HT1080 (cell line): ENCODE data around the gene TRMT2A. TPM values are rescaled to one million over a fixed set of nuclear protein-coding genes. Genes with fewer than 3 reads are reported as not detected.

Experiments used
- DNase-seq: peaks from one replicate; pipeline ENCODE4 v3.0.0-alpha.2; 2015; ENCODE audit warnings: low read depth
- total RNA-seq: library from RNA; depleted of rRNA; stranded (reverse); fragments of >200 nt; shearing (Covaris generic); gene quantifications from 2 replicates; pipeline ENCODE4 v1.2.3, GENCODE V29; 2014

Gene TRMT2A
- total RNA-seq, 1 experiment from 2014 or later = 93.4 TPM

DNA sequence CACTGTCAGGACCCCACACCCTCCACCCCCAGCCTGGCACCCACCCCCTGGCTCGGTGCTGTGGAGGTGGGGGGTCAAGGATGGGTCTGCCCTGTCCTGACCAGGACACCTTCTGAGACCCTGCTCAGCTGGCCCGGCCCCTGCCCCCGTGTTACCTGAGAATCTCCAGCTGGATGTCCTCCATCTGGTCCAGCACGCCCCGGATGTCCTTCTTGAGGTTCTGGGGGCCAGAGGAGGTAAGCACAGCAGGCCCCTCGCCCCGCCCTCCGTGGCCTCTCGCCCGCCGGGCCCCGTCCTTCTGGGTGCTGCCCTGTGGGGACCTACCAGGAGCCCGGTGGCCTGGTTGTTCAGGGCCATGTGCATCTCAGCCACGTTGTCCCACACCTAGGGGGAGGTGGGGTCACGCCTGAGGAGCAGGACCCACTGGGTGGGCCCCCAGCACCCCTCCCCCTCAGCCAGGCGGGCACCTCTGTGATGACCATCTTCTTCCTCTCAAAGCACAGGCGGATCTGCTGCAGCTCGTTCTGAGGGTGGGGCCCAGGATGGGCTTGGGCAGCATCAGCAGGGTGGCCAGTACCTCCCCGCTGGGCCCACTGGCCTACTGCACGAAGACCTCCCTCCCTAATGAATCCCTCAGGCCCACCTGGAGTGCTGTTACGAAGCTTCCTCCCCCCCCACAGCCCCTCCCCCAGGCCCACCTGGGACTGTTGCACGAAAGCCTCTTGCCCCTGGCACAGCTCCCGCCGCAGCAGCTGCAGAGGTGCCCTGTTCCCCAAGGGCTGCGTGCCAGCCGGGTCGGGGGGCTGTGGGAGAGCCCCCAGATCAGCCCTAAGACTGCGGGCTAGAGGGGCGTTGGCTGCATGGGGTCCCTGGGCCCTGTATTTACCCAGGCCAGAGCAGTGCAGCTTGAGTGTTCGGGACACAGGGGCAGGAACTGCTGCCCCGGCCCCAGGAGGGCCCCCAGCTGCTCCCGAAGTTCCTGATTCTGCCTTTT, 32.5 kb upstream of the TRMT2A start:
- no peak for DNase-seq

DNA sequence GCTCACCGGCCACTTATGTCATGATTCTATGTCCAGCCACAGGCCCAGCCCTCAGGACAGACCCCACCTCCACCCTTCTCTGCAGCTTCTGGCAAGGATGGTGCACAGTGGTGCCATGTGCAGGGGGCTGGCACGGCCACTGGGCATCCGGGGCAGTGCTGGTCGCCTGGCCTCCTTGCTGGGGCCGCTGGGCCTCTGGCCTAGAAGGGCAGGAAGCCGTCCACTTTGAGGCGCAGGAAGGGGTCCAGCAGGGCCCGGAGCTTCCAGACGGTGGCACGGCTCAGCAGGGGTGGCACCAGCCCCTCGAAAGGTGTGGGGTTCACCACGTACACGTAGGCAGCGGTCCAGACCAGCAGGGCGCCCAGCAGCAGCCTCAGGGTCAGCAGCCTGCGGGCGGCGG, 31.4 kb upstream of the TRMT2A start:
- DNase-seq = no peak

DNA sequence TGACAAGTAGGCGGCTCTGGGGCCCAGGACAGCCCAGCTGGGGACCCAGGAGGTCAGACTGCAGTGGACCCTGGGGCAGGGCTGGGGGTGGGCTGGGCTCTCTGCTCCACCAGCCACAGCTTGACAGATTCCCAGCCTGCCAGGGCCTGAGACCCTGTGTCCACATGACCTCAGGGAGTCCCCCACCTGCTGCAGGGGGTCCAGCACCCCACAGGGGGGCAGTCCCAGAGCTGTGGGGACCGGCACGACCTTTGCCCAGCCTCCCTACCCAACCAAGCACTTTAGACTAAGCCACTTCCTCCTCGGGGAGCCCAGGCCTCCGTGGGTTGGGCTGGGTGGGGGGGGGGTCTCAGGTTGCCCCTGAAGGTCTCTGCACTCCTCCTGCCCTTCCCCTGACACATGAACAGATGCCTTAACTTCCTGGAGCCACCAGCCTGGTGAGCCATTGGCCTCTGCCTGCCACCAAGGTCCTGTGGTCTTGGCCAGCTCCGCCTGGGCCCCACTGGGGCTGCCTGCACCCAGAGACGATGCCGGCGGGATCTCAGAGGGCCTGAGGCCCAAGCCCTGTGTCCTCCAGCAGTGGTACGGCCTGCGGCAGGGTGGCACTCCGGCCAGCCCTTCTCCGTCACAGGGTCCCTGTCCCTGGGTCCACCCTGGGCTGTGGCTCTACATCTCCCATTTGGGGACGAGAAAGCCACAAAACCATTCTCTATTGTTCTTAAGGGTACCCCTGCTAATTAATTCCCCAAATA, 30.4 kb upstream of the TRMT2A start:
- no peak for DNase-seq

DNA sequence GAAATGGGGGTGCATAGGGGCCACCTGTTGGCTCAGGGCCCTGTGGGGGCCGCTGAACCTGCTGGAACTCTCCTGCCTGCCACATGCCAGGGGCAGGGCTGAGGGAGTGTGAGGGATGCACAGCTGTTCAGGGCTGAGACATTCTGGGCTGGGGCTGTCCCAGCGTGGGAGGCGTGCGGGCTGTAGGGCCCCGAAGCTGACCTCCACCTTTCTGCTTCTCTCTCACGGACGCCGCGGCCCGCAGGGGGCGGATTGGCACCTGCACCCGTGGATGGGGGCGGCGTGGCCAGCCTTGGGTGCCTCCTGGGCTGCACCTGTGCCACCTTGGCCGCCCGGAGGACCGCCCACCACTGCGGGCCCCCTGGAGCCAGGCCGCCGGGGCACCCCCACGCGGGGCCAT, 29.8 kb upstream of the TRMT2A start:
- no peak for DNase-seq

DNA sequence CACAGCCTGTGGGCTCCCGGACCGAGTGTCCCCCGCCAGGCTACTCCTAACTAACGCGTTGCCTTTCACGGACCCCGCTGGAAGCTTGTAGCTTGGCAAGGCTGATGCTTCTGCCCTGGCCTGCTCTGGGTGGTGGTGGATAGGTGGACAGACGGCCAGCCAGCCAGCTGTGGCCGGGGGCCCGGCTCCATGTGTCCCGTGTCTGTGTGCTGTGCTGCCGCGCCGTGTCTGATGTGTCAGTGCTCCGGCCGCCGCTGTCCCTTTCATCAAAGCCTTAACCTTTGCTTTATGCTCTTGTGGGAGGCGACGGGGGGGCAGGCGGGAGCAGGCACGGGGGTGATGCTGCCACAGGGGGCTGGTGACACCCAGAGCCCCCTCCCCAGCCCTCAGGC, 28.8 kb upstream of the TRMT2A start:
- DNase-seq = no peak

DNA sequence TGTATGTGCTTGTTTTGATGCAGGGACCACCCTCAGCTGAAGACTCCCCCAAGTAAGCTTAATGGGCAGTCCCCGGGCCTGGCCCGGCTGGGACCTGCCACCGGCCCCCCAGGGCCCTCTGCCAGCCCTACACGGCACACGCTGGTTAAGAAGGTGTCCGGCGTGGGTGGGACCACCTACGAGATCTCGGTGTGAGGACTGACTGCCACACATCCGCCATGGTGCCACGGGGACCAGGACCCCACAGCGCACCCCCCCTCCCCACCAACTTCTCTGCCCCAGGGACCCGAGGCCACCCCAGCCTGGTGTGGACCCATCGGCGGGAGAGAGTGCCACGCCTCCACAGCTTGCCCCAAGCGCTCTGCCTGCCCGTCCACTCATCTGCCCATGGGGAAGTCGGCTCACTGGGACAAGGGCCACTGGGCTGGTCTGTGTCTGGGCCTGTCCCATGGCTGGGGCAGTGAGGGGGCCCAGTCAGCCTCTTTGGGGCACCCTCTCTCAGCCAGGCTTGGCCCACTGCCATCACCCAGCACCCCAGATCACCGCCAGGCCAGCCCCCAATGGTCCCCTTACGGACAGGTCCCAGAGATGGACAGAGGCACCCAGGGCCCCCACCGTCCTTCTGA, 28.3 kb upstream of the TRMT2A start:
- no peak for DNase-seq

DNA sequence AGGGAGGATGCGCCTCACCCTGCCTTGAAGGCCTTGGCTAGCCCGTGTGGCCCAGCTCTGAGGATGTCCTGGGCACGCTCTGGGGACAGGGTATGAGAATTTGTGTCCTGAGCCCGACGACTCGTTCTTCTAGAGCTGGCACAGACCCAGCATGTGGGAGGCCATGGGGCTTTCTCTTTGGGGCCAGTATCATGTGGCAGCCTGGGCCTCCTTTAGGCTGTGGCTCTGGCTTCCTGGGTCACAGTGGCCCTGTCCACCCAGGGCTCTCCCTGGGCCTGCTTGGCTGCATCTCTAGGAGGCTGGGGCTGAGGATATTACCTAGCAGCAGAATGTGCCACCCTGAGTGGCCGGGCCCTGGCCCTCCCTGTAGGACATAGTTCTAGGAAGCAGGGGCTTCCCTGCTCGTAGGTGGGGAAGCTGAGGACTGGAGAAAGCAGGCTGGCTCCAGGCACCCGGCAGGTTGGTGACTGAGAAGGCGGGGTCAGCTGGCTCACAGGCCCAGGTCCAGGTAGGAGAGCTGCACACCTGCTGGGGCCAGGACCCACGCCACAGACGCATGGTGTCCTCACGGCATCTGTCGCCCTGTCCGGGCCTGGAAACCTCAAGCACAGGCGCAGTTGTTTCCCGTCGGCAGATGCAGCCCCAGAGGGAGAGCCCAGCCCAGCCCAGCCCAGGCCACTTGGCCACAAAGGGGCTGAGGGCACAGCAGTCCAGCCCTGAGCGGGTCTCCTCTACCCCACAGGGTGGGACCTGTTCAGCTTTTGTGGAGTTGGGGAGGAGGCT, 27.0 kb upstream of the TRMT2A start:
- DNase-seq = no peak

DNA sequence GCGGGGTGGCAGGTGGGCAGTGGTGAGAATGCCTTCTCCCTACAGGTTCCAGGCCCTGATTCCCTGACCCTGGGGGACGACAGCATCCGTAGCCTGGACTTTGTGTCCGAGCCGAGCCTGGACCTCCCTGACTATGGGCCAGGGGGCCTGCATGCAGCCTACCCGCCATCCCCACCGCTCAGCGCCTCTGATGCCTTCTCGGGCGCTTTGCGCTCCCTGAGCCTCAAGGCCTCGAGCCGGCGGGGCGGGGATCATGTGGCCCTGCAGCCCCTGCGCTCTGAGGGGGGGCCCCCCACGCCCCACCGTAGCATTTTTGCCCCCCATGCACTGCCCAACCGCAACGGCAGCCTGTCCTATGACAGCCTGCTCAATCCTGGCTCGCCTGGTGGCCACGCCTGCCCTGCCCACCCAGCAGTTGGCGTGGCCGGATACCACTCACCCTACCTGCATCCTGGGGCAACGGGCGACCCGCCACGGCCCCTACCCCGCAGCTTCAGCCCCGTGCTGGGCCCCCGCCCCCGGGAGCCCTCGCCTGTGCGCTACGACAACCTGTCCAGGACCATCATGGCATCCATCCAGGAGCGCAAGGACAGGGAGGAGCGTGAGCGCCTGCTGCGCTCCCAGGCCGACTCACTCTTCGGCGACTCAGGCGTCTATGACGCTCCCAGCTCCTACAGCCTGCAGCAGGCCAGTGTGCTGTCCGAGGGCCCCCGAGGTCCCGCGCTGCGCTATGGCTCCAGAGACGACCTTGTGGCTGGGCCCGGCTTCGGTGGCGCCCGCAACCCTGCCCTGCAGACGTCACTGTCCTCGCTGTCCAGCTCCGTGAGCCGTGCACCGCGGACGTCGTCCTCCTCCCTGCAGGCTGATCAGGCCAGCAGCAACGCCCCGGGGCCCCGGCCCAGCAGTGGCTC, 25.9 kb upstream of the TRMT2A start:
- DNase-seq = no peak

DNA sequence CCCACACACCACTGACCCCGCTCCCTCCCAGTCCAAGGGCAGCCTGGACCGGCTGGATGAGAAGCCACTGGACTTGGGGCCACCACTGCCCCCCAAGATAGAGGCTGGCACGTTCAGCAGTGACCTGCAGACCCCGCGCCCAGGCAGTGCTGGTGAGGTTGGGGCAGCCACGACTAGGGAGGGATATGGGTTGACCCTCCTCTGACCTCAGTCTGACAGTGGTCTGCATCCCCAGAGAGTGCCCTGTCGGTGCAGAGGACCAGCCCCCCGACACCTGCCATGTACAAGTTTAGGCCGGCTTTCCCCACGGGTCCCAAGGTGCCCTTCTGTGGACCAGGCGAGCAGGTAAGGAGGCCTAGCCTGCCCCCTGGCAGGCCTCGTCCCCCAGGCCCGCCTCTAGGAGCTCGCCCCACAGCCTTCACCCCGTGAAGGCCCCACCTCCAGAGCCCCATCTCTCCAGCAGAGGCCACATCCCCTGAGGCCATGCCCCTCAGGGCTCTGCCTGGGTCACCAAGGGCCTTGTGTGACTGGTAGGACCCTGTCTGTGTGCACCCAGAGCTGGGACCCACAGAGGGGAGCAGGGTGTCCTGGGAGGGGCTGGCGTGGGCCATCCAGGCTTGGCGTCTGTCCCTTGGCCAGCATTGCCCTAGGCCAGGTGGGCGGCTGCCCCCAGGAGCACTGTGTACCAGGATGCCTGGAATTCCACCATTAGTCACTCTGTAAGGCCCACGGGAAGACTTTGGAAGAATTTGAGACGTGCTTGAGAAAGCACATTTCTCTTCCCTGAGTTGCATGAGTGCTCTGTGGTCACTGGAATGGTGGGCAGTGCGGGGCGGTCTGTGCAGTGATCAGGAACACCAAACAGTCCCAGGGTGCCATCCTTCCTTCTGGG, 24.4 kb upstream of the TRMT2A start:
- DNase-seq = no peak

DNA sequence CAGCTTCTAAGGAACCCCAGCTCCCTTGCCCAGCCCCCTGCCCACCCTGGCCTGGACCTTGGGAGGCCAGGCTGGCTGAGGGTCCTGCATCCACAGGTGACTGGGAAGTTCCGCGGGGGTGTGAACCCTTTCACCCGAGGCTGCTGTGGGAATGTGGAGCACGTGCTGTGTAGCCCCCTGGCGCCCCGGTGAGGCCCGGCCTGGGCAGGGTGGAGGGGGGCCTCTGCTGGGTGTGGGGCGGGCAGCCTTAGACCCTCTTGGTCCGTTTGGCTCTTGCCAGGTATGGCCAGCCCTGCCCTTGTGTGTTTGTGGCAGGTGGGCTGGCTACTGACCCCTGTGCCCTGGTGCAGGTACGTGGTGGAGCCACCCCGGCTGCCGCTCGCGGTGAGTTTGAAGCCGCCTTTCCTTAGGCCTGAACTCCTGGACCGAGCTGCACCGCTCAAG, 23.5 kb upstream of the TRMT2A start:
- no peak for DNase-seq

DNA sequence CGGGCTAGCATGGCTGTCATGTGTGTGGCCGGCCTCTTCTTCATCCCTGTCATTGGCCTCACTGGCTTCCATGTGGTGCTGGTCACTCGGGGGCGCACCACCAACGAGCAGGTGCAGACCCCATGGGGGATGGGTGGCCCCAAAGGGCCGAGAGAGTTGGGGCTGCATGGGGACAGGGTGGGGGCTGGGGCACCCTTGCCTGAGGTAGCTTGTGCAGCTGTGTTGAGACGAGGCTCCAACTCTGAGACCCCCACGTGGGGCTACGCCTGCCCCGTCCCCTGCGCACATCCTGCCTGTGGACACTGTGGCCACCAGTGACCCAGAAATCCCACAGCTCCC, 23.1 kb upstream of the TRMT2A start:
- DNase-seq = no peak

DNA sequence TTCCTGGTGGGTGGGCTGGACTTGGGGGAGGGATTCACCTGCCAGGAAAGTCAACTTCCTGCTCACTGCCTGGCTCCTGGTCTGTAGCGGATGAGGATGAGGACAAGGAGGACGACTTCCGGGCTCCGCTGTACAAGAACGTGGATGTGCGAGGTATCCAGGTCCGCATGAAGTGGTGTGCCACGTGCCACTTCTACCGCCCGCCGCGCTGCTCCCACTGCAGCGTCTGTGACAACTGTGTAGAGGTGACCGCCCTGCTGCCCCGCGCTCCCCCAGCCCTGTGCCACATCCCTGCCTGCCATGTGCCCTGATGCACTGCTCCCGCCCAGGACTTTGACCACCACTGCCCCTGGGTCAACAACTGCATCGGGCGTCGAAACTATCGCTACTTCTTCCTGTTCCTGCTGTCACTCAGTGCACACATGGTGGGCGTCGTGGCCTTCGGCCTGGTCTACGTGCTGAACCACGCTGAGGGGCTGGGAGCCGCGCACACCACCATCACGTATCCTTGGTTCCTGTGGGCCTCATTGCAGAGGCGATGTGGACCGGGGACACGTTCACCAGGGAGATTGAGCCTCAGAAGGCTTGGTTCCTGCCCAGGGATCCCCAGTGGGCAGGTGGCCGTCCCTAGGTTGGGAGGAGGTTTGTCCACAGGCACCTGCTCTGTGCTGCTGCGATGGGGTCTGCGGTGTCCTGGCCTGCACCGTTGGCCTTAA, 22.5 kb upstream of the TRMT2A start:
- no peak for DNase-seq

DNA sequence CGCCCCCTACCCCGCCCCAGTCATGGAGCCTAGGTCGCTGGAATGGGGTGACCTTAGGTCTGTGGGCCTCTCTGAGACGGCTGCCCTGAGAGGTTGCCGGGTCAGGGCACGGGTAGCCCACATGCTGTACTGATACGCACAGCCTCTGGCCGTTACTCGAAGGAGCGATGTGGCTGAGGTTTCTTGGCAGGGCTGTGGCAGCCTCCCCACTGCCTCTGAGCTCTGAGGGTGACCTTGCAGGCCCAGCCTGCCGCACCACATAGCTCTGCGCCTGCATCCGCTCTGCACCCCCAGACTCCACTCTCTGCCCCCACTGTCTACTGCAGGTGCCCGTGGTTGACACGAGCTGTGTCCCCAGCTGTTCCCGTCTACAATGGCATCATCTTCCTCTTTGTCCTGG, 21.8 kb upstream of the TRMT2A start:
- DNase-seq = no peak

DNA sequence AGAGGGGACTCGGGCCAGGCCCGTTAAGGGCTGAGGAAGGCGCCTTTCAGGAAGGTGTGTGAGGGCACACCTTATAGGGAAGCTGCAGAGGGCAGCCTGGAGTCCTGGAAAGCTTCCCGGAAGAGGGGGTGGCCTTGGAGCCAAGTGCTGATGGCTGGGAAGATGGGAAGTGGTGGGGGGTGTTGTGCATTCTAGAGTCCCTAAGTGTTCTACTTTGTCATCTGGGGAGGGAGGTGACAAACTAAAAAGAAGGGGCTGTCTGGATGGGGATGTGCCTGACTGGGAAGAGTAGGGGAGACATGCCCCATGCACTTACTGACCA, 21.4 kb upstream of the TRMT2A start:
- DNase-seq = no peak

DNA sequence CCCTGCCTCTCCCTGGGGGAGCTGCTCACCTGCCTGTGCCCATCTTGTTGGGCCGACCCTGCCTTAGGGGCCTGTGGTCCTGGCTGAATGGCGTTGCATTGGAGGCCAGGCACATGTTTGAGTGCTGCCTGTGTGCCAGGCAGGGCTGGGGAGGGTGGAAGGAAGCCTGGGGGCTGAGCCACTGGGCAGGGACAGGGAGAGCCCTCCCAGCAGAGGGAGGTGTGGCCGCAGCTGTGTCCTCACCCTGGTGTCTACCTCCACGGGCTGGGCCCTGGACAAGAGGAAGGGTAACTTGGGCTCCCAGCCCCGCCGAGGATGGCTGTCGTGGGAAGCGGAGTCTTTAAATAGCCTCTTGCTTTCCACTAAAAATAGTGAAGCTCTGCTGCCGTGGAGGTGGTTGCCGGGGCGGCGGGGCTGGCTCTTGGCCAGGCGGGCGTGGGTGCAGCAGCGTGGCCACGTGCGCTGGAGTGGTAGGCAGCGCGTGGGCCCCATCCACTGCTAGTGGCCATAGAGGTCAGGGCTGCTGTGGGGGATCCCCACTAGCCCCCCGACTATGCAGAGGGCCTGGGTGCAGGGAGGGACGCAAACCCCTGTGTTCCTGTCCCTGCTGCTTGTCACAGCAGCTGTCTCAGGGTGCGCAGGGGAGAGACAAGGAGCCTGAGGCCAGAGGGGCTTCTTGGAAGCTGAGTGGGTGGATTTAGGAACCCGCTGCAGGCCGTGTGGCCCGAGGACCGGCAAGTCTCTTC, 20.8 kb upstream of the TRMT2A start:
- DNase-seq = no peak

DNA sequence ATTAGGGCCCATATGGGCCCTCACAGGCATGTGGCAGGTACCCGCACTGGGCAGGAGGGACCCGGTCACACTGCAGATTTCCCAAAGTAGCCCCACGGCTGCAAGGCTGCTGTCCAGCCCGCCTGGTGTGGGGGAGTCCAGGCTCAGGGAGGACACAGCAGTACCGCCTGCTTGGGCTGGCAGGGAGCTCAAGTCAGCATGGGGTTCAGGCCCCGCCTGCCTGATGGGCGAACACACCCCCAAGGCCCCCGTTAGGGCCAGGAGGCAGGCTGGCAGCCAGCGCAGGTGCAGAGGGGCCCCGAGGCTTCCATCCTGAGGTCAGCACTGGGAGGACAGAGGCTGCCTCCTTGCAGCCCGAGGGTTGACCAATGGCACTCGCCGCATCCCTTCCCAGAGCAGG, 20.1 kb upstream of the TRMT2A start:
- DNase-seq = no peak

DNA sequence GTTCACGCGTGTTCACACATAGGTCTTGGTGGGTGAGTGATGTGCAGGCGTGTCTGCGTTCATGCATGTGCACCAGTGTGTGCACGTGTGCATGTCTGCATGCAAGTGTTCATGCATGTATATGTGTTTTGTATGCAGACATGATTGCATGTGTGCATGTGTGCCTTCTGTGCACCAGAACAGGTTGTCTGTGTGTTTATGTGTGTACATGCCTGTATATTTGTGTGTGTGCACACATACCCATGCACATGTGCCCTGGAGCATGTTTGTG, 19.5 kb upstream of the TRMT2A start:
- no peak for DNase-seq
